Occipital lobe (tissue), 2 donors: ENCODE data around the gene POLN. TPM values are rescaled to one million over a fixed set of nuclear protein-coding genes. Genes with fewer than 3 reads are reported as not detected.
A peak's percentile ranks its signal among the peaks of the same experiment; 100 is the strongest.
"Not testable (repeated sequence)": the region's sequence is repeated elsewhere in the genome, so short reads cannot be mapped to it uniquely, and the experiment has no call there.

ENCODE experiments used
- DNase-seq: peaks from one replicate; lab custom pipeline; 2025; lab: John Stamatoyannopoulos, UW
- total RNA-seq: library from RNA; depleted of rRNA; stranded (reverse); fragments of >200 nt; gene quantifications from one replicate; pipeline ENCODE4 v1.2.3, GENCODE V29; 2014

The POLN gene
- total RNA-seq, 1 donor from 2014 or later: 7.8 TPM

DNA sequence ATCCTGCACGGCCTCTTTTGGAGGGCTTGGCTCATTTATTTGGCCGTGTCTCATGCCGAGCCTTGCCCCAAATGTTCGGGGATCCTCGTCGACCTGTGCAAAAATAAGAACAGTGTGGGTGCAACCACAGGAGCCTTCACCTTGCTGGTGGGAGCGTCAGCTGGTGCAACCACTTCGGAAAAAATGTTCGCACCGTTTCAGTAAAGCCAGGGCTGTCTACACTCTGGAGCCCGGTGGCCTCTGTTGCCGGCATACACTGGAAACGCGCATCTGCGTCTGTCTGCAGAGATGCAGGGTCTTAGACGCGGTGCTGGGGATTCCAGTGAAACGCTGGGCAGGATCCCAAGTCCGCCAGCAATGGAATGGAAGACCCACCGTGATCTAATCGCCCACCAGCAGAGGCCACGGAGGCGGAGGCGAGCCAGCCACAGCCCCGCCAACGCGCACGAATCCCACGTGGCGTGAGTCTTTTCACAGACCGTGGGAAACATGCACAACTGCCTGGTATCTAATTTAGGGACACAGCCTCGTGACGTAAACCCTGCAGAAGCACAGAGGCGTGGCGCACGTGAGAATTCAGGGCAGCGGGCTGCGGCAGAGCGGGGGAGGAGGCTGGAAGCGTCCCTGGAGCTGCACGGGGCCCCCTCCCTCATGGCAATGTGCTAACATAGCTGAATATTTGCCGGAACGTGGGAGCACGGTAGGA, 33.8 kb upstream of the POLN start:
- DNase-seq: peak; percentile 54

DNA sequence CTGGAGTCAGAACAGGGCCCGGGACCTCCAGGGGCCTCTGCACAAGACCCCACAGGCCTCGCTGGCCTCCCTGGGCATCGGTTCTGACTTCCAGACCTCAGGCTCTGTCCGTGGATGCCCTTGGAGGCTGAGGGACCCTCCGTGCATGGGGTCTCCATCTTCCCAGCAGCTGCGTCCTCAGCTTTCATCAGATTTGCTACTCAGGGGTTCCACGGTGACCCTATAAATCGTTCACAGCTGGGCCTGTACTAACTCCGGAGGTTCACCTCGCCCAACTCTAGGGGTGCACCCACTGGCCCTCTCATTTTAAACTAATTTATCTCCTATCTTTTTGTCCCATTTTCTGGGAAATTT, 33.1 kb upstream of the POLN start:
- DNase-seq: not testable (repeated sequence)

DNA sequence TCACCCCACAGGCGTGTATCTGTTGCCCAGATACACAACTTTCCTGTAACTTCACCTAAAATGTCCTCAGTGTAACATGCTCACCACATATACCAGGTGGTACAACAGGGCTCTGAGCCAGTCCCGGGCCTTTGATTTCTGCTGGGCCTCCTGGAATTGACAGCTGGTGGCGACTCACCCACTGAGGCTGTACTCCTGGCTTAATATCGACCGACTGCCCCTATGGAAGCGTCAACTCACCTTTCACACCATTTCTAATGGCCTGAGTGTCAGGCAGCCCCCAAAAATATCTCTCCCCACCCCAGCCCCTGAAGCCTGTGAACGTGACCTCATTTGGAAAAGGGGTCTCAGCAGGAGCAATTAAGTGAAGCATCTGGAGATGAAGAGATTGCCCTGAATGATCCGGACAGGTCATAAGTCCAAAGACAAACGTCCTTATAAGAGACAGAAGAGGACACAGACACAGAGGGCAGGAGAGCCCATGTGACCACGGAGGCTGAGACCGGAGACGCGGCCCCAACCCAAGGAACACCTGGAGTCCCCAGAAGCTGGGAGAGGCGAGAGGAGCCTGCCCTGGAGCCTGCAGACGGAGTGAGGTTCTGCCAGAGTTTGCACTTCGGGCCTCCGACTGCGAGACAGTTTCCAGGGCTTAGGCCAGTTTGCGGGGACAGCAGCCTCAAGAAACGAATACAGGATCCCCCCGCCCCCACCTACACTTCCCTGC, 32.6 kb upstream of the POLN start:
- no peak for DNase-seq

DNA sequence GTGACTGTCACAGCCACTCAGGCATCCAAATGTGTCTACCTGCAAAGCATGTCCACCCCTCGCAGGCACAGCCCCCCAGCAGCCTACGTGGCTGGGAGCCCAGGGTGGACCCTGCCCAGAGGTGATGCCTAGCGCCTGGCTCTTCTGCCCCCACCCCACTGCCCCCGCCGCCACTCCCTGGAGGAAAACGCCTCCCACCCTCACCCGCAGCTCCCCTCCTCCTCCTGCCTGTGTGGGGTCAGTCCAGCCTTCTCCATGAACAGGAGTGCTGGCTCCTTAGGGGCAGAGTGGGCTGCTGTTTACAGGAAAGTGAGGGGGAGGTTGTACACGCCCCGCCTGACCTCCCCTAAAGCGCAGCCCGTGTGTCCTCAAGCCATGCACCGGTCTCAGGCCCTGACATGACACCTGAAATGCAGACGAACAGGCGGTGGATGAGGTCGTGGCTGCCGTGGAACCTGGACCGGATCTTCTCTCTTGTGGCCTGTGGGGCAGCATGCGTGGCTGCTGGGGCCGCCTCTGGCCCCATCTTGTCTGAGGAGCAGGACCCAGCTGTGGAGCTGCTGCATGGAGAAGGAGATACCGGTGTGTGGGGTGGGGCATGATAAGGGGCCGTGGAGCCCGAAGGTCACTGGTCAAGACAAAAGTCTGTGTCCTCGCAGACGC, 31.9 kb upstream of the POLN start:
- no peak for DNase-seq

DNA sequence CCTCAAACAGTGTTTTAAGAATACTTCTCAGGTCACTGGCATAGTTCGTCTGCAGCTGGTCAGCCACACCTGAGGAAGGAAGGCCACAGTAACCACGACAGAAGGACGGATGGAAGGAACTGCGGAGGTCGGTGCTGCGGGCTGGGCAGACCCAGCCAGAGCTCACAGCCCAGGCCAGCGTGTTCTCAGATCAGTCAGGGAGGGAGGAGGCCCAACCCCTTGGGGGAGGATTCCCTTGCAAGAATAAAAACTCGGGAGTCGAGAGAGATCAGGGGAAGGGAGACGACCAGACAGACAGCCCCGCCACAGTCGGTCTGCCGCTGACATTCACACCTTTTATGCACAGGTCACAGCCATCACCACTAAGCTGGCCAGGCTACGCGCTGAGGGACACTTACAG, 31.3 kb upstream of the POLN start:
- DNase-seq: no peak

DNA sequence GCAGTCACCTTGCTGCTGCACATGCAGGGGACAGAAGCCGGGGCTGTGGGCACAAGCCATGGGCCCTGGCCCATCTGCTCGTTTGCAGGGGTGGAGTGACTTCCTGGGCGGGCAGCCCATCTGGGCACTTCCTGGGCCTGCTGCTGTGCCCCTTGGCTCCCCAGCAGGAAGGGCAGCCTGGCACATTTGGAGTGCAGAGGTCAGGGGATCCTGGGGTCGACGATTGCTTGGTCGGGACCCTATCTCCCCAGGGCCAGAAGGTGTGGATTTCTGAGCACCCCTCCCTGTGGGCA, 30.9 kb upstream of the POLN start:
- no peak for DNase-seq

DNA sequence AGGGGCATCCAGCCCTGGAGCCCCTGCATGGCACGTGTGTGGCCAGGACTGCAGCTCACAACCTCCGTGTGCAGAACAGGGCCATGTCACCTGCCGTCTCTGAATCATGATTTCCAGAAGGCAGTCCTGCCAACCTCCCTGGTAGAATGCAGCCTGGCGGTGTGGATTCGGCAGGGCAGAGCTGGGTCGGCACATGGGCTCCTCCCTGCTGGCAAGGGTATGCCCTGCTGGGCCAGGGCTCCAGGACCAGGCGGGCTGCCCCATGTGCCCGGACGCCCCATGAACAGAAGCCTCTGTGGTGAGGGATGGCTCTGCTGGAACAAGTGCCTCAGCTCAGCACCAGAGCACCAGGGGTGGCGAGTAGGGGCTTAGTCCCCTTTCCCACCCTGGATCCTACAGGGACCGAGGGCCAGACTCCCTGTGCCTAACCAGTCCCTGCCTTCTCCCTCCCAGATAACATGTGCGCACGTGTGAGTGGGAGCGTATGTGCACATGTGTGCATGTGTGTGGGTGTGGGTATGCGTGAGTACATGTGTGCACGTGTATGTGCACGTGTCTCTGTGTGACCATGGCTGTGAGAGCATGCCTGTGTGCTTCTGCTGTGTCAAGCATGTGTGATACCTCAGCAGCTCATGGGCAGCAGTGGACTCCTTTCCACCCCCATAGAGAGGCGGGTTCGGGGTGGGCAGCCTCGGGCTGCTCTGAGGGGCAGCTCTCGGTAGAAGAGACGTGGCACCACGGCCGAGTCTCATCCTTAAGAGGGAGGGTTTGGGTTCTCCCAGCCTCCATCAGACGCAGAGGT, 30.3 kb upstream of the POLN start:
- no peak for DNase-seq

DNA sequence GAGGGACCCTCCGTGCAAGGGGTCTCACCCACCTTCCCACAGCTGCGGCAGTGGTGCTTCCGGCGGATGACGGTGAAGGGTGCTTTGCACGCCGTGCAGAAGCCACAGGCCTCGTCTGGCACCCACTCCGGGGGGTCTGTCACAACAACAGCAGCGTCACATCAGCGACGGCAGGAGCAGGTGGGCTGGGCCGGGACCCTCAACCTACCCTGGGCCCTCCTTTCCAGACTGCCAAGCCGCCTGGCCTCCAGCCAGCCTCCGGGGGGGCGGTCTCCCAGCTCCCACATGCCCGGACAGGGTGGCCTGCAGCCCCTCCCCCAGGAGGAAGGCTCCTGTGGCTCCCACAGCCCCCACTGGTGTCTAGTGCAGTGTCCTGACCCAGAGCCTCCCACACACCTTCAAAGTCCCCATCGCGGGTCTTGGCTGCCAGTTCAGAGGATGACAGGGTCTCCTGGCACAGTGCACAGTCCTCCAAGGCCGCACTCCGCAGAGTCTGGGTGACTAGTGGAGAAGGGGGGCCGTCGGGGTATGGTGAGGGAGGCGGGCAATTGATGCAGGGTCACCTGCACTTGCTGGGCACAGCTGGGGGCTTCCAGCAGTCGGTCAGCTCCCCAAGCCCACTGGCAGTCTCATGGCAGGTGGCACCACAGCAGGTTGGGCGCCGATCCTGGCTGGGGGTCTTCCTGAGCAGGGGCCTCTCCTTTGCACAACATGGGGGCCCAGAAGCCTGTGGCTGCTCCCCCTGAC, 29.5 kb upstream of the POLN start:
- DNase-seq: no peak

DNA sequence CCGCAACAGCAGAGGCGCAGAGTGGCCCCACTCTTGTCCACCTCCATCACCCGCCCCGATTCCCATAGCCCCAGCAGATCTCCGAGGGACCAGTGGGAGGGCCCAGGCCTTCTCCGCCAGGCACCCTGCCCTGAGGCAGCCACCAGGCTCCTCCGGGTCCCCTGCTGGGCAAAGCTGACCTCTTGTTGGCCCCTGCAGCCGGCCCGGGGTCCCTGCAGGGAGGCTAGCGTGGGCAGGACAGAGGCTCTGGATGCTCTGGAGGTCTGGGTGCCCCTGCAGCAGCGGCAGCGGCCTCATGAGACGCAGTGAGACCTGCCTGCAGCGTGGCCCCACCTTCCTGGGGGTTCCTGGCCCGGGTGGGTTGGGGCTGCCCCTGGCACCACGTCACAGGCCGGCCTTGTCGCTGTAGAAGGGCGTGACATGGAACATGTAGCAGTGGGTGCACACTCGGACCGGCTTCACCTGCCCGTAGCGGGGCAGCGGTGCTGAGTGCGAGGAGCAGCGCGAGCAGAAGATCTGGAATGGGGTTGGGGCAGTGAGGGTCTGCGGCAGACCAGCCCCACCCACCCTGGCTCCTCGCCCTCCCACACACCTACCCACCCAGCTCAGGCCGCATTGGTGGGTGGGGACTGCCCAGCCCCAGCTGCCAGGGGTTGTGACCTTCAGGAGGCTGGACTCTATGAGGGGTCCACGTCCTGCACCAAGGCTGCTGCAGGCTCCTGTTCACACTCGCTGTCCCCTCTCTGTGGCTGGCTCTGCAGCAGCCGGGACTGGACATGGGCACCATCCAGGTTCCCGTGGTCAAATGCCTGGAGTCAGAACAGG, 28.6 kb upstream of the POLN start:
- DNase-seq: no peak

DNA sequence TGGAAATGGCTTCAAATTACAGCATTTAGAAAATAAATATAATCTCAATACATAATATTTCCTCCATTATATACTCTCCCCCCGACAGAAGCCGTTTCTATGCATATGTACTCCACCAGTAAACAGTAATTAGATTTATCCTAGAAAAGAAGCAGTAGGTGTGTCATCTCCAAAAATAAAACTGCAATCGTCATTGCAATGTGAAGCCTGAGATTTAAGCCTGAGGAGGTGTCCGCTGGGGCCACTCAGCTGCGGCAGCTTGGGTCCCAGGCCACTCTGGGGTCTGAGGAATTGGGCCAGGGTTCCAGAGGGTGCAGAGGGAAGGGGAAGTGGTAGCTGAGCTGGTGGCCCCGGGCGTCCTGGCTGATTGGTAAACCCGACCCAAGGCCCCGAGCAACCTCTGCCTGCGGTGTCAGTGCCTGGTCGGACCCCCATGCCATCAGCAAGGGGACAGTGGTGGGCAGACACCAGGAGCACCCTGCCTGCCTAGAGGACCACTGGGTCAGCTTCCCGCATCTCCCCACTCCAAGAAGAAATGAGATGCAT, 27.8 kb upstream of the POLN start:
- DNase-seq: no peak

DNA sequence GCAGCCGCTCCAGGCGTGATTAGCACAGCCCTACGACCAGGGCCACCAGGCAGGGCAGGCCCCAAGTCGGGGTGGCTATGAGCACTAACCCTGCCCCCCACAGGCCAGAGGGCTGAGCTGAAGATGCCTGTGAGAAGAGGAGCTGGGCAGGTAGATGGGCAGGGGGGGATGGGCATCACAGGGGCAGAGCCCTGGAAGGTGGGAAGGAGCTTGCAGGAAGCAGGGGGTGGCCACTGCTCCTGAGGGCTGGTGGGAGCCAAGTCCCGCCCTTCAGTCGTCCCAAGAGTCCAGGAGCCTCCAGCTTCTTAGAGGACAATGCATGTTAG, 27.2 kb upstream of the POLN start:
- no peak for DNase-seq

DNA sequence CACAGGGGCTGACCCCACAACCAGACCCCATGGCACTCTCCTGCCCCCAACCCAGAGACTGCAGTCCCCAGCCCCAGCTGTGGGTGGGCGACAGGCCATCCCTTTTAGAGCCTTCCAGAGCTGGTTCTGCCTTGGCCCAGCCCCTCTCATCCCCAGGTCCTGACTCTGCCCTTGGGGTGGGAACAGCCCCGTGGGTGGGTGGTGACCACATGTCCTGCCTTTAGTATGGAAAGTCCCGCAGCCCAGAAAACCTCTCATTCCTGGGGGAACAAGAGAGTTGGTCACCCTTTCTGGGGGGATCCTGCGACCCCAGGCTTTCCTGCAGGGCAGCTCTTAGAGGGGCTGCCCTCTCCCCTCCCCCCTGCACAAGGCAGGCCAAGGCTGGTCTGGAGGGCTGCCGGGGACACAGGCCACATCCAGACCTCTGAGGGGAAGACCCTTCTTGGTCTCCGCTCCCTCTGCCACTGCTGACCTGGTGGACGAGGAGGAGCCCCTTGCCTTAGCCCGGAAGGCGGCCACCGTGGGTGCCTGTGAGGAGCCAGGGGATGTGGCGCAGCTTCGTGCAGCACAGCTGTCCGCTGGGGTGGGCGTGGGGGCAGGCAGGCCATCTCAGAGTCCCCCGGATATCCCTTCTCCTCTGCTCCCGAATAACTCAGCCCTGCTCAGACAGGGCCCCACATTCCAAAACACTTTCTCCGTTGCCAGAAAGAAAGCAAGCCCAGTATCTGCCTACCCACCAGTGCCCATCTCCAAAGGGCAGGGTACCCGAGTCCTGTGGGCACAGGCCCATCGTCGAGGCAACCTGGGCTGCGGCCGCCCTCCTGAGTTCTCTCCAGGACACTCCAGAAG, 26.7 kb upstream of the POLN start:
- DNase-seq: no peak

DNA sequence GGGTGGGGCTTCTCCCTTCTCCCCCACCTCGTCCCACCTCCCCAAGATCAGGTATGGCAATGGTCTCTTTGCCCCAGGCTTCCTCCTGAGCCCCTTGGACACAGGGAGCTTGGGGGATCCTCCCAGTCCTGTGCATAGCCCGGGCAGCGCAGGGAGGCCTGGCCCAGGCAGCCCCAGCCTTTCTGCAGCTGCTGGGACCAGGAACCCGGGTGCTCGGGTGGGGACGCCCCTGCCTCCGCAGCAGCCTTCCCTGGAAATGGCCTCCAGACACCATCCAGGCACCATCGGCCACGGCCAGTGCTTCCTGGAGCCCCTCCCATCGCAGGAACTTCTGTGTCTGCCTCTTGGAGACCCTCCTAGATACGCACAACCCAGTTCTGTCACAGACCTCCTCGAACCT, 25.9 kb upstream of the POLN start:
- no peak for DNase-seq

DNA sequence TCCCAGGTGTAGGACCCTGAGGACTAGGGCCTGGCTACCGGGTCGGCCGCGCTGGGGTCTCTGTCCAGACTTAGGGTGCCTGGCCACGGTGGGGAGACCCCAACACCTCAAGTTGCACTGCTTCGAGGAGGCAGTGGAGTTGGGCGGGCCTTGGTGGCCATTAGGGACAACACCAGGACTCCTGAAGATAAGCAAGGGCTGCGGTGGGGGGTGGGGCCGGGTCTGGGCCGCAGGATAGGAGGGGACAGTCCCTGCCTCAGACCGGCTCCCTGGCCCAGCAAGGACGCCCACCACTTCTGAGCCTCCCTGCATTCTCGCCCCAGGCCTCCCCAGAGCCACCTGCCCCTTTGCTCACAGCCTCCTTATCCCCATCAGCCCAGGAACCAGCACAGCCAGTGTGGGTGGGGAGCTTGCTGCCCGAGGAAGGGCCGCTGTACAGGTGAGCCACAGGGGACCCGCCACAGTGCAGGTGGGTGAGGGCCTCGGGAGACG, 25.4 kb upstream of the POLN start:
- no peak for DNase-seq

DNA sequence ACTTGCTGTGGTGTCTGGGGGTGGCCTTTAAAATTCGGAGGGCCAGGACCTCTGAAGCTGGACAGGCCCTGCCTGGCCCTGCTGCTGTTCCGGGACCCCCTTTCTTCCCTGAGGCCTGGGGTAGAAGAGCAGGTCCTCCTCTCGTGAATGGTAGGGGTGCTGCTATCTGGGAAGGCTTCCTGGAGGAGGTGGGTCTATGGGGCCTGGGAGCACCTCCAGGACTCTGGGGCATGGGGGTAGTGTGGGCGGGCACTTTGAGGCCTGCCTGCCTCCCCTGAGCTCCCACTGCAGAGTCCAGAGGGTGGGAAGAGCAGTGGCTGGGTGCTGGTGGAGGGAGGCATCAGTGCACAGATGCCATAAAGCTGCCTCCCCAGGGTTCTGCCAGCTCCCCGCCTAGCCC, 24.9 kb upstream of the POLN start:
- no peak for DNase-seq

DNA sequence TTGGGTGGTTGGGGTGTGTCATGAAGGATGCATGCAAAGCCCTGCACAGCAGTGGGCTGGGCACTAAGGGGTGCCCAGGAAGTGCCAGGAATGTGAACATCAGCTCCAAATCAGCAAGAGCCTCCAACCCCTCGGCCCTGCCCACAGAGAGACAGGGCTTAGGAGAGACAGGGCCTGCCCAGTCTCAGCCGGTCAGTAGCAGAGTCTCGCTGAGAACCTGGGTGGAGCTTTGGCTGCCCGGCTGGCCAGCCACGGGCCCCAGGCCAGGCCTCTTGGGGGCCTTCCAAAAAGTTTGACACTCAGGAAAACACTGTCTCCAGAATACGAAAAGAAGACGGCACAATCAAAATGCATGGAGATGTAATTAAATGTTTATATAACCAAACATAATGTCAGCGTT, 24.3 kb upstream of the POLN start:
- peak; percentile 28 for DNase-seq

DNA sequence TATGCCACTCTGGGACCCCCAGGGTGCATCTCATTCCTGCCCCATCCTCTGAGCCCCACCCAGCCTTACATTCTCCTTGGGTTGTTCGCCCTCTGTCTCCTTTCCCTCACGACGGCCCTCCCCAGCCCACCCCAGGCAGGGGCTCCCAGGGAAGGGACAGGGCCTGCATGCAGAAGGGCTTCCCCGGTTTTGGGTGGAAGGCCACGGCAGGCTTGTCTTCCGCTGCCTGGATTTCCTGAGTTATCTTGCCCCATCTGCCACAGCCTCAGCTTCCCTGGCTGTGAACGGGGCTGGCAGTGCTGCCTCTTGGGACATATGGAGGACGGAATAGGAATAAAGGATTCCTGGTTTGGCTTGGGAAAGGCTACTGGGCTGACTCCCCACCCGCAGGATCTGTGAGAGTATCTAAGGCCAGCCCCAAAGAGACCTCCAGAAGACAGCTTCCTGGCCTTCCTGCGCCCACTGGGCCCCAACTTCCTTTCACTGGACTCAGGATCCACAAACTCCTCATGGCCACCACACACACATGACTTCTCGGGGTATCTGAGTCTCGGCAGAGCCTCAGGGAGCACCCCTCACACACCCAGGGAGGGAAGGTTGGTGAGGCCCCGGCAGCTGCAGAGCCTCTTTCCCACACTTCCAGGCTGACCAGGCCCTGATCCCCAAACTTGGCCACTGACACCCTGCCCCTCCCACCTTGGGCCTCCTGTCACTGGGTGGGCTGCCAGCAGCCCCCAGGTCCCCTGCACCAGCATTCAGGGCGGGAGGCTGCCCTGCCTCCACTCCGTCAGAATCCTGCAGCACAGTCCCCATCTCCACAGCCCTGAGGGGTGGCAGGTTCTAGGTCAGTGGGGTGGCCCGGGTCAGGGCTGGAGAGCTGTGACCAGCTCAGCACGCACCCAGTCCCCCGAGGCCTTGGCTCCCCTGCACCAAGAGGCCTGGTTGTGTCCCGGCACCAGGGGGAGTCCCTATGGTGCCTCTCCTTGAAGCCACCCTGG, 23.5 kb upstream of the POLN start:
- no peak for DNase-seq

DNA sequence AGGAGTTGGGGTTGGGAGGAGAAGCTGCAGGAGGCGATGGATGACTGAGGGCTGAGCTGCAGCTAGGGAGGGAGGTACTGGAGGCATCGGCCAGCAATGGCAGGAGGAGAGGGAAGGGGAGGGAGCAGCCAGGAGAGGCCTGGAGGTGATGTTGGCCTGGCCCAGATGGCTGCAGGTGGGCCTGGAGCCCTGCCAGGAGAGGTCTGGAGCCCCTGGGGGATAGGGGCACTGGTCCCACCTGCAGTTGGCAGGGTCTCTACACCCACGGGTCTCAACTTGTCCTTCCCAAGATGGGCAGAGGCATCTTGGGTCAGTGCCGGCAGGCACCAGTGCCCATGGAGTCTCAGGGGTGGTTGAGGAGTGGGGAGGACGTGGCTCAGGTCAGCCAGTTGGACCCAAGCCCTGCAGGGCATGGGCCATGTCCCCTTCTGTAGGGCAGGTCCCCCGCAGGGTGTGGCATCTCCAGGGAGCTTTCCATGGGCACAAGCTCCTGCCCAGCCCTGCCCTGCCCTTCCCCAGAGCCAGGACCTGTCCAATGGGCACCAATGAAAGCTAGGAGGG, 22.6 kb upstream of the POLN start:
- DNase-seq: no peak
